GM21526 (cell line): ENCODE measurements around the gene ANXA1.

Experiments
- ATAC-seq: cut with Tn5 transposase; IDR thresholded peaks from one replicate; pipeline ENCODE4 v1.9.1; 2021; ENCODE audit warnings: moderate library complexity; ENCODE audit not compliant: unreplicated experiment, low FRiP score

Gene ANXA1

GRCh38 chr9:73200694-73201452, 49.2 kb downstream of the ANXA1 start:
- ATAC-seq = peak; percentile 60

DNA sequence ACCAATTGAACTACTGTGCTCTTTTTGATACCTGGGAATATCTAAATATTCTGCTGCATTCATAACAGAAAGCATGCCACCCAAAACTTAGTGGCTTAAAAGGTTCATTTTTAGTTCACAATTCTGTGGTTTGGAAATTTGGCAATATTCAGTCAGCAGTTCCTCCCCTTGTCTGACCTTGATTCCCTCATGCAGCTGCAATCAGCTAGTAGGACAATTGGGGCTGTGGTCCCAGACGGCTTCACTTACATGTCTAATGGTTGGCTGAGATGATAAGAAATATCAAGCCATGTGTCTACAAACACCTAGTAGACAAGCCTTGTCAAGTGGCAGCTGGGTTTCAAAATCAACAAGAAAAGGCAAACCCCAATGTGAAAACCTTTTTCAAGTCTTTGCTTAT, 51.3 kb downstream of the ANXA1 start:
- ATAC-seq = no peak

- ATAC-seq = no peak
Measured at GRCh38 chr9:73204936-73205335, 53.3 kb downstream of the ANXA1 start.

- no peak for ATAC-seq
Measured at GRCh38 chr9:73206851-73207250, 55.2 kb downstream of the ANXA1 start.

- no peak for ATAC-seq
Measured at GRCh38 chr9:73210886-73211666, 59.4 kb downstream of the ANXA1 start.

- ATAC-seq = no peak
Measured at GRCh38 chr9:73213300-73213699, 61.6 kb downstream of the ANXA1 start.

DNA sequence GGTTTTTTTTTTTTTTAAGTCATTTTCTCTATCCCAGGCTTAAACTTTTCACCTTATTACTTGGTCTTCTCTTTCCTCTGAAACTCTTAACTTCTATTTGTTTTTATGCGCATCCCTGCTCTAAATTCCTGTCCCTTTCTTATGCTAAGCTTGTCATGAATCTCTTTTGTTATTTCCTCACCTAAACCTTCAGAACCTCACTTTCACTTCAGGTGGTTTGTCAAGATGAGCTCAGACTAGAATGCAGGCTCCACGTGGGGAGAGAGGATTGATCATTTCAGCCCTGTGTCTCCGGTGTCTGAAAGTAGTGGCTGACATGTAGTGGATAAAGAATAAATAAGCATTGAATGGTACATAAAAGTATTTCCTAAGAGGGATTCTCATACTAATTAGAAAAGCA, 63.6 kb downstream of the ANXA1 start:
- no peak for ATAC-seq

DNA sequence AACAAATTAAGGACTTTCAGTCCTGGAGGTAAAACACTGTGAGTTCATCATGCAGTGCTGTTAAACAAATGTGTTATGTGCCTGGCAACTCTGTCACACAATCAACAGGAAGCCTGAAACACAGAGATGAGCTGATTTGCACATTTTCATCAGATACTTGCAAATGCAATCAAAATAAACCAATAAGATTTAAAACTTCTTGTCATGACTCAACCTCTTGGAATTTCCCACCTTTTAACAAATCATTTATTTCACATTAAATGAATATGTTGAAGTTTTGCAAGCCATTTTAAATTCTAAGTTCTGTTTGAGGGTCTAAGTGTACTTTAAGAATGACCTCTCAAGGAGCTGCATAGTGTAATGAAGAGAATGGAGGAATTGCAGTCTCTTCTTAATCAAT, 64.4 kb downstream of the ANXA1 start:
- no peak for ATAC-seq
